ENCODE results near the gene LMOD3. TPM values are rescaled to one million over a fixed set of nuclear protein-coding genes. Genes with fewer than 3 reads are reported as not detected.

LMOD3 gene
- not detected for total RNA-seq (ENCODE audit: unreplicated experiment)
- long read RNA-seq: 0 reads

DNA sequence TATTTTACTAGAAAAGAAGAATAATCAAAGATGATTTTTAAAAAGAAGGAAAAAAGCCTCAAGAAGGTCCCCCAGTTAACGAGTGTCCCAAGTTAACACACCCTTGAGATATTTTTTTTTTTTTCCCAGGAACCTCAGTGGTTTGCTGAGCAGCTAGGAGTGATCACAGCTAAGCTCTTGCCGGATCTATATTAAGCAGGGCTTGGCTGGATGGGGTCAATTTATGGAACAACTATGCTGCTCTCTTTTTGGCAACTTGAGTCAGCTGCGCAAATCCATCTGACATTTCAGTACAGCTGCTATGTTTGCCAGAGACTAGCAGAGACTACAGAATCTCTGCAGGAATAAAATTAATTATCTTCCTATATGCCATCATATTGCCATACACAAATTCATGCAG is at the start of gene LMOD3:
Gene LMOD3 (minus strand): TSS at position 193 of the 400 bp plus-strand sequence. CDS start 209 bp downstream, outside the sequence.
- Mint-ChIP-seq H3K4me1 (ENCODE audit: low read depth, unreplicated experiment) (peaks cover 2% of the 10 kb centered on the region), H3K9me3 (ENCODE audit: unreplicated experiment) (no peaks in the 10 kb centered on the region), H3K27ac (ENCODE audit: unreplicated experiment) (no peak within 1 kb of the TSS), H3K27me3 (ENCODE audit: unreplicated experiment) (no peaks in the 10 kb centered on the region), H3K4me3 (ENCODE audit: unreplicated experiment) (no peak within 1 kb of the TSS), H3K36me3 (ENCODE audit: unreplicated experiment) (no peaks in the 10 kb centered on the region)
- no peak for DNase-seq
- TF ChIP-seq, protein P1, sequence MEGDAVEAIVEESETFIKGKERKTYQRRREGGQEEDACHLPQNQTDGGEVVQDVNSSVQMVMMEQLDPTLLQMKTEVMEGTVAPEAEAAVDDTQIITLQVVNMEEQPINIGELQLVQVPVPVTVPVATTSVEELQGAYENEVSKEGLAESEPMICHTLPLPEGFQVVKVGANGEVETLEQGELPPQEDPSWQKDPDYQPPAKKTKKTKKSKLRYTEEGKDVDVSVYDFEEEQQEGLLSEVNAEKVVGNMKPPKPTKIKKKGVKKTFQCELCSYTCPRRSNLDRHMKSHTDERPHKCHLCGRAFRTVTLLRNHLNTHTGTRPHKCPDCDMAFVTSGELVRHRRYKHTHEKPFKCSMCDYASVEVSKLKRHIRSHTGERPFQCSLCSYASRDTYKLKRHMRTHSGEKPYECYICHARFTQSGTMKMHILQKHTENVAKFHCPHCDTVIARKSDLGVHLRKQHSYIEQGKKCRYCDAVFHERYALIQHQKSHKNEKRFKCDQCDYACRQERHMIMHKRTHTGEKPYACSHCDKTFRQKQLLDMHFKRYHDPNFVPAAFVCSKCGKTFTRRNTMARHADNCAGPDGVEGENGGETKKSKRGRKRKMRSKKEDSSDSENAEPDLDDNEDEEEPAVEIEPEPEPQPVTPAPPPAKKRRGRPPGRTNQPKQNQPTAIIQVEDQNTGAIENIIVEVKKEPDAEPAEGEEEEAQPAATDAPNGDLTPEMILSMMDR (IDR thresholded peaks at IDR 0.05; ENCODE audit: partially characterized antibody, unreplicated experiment): no peak

DNA sequence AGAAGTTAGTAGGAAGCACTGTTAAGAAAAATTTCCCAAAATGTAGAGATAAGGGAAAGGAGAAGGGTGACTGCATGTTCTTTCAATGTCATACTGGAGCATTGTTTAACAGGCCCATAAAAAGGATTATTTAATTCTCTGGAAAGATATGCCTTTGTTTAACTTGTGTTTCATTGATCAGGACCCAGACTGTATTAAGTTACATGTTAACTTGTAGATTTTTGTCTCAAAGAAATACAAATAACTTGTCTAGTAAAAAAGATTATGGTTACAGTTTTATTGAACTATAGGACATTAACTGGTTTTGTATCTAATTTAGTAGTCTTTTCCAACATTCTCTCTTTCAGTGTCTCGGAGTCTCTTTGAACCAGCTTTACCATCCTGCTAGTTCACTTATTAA is 49.7 kb upstream of the LMOD3 start:
- H3K27me3 Mint-ChIP-seq (ENCODE audit: unreplicated experiment): no peaks in the 10 kb centered on the region
- DNase-seq: no peak

DNA sequence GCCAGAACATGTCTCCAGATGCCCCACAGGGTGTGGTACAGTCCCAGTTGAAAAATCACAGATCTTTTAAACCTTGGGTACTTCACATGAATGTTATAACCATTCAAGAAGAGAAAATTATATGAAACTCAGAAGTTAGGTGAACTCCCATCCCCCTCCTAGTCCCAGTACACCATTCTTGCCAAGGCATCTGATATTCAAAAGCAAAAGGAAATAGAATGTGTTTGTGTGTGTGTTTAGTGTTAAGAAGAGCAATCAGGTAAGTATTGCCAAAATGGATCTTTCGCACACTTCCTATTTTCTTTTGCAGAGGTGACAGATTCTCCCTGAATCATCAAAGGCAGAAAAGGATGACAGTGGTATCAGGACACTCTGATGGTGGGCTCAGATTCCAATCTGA is 44.1 kb upstream of the LMOD3 start:
- H3K9me3 Mint-ChIP-seq (ENCODE audit: unreplicated experiment): peaks cover 2% of the 10 kb centered on the region
- TF ChIP-seq, protein P1 (IDR thresholded peaks at IDR 0.05; ENCODE audit: partially characterized antibody, unreplicated experiment): no peak

More for the DNA sequence above, 49.7 kb upstream of the LMOD3 start:
- no peaks in the 10 kb centered on the region for H3K36me3 Mint-ChIP-seq (ENCODE audit: unreplicated experiment)
- TF ChIP-seq, protein P1 (IDR thresholded peaks at IDR 0.05; ENCODE audit: partially characterized antibody, unreplicated experiment): no peak
- no peak overlapping the region for H3K4me3 Mint-ChIP-seq (ENCODE audit: unreplicated experiment)
- H3K27ac Mint-ChIP-seq (ENCODE audit: unreplicated experiment): no peak overlapping the region
- H3K9me3 Mint-ChIP-seq (ENCODE audit: unreplicated experiment): peaks cover 2% of the 10 kb centered on the region
- H3K4me1 Mint-ChIP-seq (ENCODE audit: low read depth, unreplicated experiment): no peaks in the 10 kb centered on the region

DNA sequence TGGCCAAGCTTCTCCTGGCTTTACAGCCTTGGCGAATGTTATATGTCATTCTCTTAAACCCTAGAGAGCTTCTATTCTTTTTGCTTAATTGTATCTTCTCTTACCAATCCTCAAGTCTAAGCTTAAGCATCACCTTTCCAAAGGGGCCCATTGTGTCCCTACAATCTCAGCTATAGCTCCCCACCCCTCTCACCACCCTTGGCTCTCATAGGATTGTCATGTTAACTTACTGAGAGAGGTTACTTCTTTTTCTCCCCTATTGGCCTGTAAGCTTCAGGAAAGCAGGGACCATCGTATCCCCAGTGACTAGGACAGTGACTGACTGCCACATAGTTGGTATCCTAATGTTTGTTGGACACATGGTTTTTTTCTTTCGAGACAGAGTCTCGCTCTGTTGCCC is 43.3 kb upstream of the LMOD3 start:
- Mint-ChIP-seq H3K36me3 (ENCODE audit: unreplicated experiment) (no peaks in the 10 kb centered on the region), H3K27me3 (ENCODE audit: unreplicated experiment) (no peaks in the 10 kb centered on the region), H3K9me3 (ENCODE audit: unreplicated experiment) (peaks cover 2% of the 10 kb centered on the region), H3K4me3 (ENCODE audit: unreplicated experiment) (no peak overlapping the region), H3K4me1 (ENCODE audit: low read depth, unreplicated experiment) (no peaks in the 10 kb centered on the region), H3K27ac (ENCODE audit: unreplicated experiment) (no peak overlapping the region)
- TF ChIP-seq, protein P1 (IDR thresholded peaks at IDR 0.05; ENCODE audit: partially characterized antibody, unreplicated experiment): no peak
- no peak for DNase-seq

More for the DNA sequence above, 44.1 kb upstream of the LMOD3 start:
- Mint-ChIP-seq H3K27ac (ENCODE audit: unreplicated experiment) (no peak overlapping the region), H3K4me3 (ENCODE audit: unreplicated experiment) (no peak overlapping the region), H3K27me3 (ENCODE audit: unreplicated experiment) (no peaks in the 10 kb centered on the region), H3K4me1 (ENCODE audit: low read depth, unreplicated experiment) (no peaks in the 10 kb centered on the region), H3K36me3 (ENCODE audit: unreplicated experiment) (no peaks in the 10 kb centered on the region)
- no peak for DNase-seq

DNA sequence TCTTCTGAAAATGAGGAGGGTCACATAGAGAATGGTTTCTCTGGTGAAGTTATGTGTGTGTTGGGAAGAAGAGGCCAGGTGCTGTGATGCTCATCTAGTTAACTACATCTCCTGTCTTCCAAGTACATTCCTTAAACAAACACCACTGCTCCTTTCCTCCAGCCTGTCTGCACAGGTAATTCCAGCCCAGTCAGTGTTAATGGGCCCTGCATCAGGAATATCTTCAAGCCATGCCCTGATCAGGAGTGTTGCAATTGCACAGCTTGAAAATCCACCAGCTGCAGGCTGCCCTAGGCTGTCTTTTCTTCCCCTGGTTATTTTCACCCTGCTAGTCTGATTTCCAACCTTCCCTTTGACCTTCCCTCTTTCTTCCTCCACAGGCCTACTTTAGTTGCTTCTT is 41.9 kb upstream of the LMOD3 start:
- Mint-ChIP-seq H3K4me1 (ENCODE audit: low read depth, unreplicated experiment) (no peaks in the 10 kb centered on the region), H3K27me3 (ENCODE audit: unreplicated experiment) (no peaks in the 10 kb centered on the region), H3K9me3 (ENCODE audit: unreplicated experiment) (peaks cover 2% of the 10 kb centered on the region), H3K27ac (ENCODE audit: unreplicated experiment) (no peak overlapping the region), H3K36me3 (ENCODE audit: unreplicated experiment) (no peaks in the 10 kb centered on the region), H3K4me3 (ENCODE audit: unreplicated experiment) (no peak overlapping the region)
- no peak for DNase-seq
- TF ChIP-seq, protein P1 (IDR thresholded peaks at IDR 0.05; ENCODE audit: partially characterized antibody, unreplicated experiment): no peak

Measured in glutamatergic neuron (in vitro differentiated cells).